IMR-90 (cell line): ENCODE data around the gene FAM171A1. TPM values are rescaled to one million over a fixed set of nuclear protein-coding genes. Genes with fewer than 3 reads are reported as not detected.

Experiments
- ATAC-seq: fragments of 200-7000 bp; cut with Tn5 transposase; 2 replicates; pipeline ENCODE4 v1.9.1; 2020; ENCODE audit warnings: low read depth, mild to moderate bottlenecking, moderate library complexity
- BruUV-seq: library from RNA; stranded (reverse); fragments of 400-500 nt; replicated peaks from 2 replicates; lab custom pipeline; 2021; lab: Mats Ljungman, UMichigan
- CTCF ChIA-PET: fragments of 300-600 bp; formaldehyde crosslinking; extraction: SDS; loops from one replicate; lab custom pipeline; 2021; ENCODE audit warnings: antibody characterized with exemption; lab: Yijun Ruan, JAX
- POLR2A ChIA-PET: fragments of 300-600 bp; sonication (Branson Sonifier 250); formaldehyde crosslinking; loops from one replicate; lab custom pipeline; 2022; ENCODE audit warnings: antibody characterized with exemption; ENCODE audit not compliant: unreplicated experiment; lab: Charles Lee
- DNase-seq: peaks from one replicate; pipeline ENCODE4 v3.0.0; 2013
- H2AFZ ChIP-seq: replicated peaks from 2 replicates; pipeline ENCODE3; 2013; ENCODE audit warnings: low read length, mild to moderate bottlenecking; ENCODE audit not compliant: poor library complexity
- H2AK5ac ChIP-seq: 2 replicates; pipeline ENCODE4 v1.6.1; 2013; ENCODE audit warnings: low read depth, low read length, inconsistent platforms
- H2AK9ac ChIP-seq: replicated peaks from 2 replicates; pipeline ENCODE3; 2013; ENCODE audit warnings: mild to moderate bottlenecking, low read depth, low read length, moderate library complexity; ENCODE audit not compliant: poor library complexity
- H2BK120ac ChIP-seq: 2 replicates; pipeline ENCODE4 v1.6.1; 2013; ENCODE audit warnings: low read depth, low read length, inconsistent platforms
- H2BK15ac ChIP-seq: 3 replicates; pipeline ENCODE4 v1.6.1; 2013; ENCODE audit warnings: low read depth, low read length, inconsistent platforms
- H2BK20ac ChIP-seq: 2 replicates; pipeline ENCODE4 v1.6.1; 2013; ENCODE audit warnings: low read depth, mild to moderate bottlenecking, inconsistent platforms, low read length, moderate library complexity
- H2BK5ac ChIP-seq: 2 replicates; pipeline ENCODE4 v1.6.1; 2013; ENCODE audit warnings: mild to moderate bottlenecking, low read depth, low read length, inconsistent platforms; ENCODE audit not compliant: poor library complexity, severe bottlenecking
- H3K14ac ChIP-seq: replicated peaks from 2 replicates; pipeline ENCODE4 v1.6.1; 2013; ENCODE audit warnings: low read depth, low read length, inconsistent platforms
- H3K18ac ChIP-seq: 2 replicates; pipeline ENCODE4 v1.6.1; 2013; ENCODE audit warnings: low read depth, low read length, control low read depth
- H3K23ac ChIP-seq: 2 replicates; pipeline ENCODE4 v1.6.1; 2013; ENCODE audit warnings: low read depth, low read length, inconsistent platforms
- H3K27ac ChIP-seq: 2 replicates; pipeline ENCODE4 v1.5.1; 2013; ENCODE audit warnings: mild to moderate bottlenecking, control low read depth, low read length; ENCODE audit not compliant: insufficient read depth
- H3K27me3 ChIP-seq: 2 replicates; pipeline ENCODE4 v1.6.1; 2013; ENCODE audit warnings: low read length; ENCODE audit not compliant: control insufficient read depth, insufficient read depth
- H3K36me3 ChIP-seq: 2 replicates; pipeline ENCODE4 v1.6.1; 2013; ENCODE audit warnings: low read length, mixed read lengths; ENCODE audit not compliant: control insufficient read depth, insufficient read depth
- H3K4ac ChIP-seq: 2 replicates; pipeline ENCODE4 v1.6.1; 2013; ENCODE audit warnings: low read depth, low read length, inconsistent platforms
- H3K4me1 ChIP-seq: 2 replicates; pipeline ENCODE4 v1.6.1; 2013; ENCODE audit warnings: low read length, mixed read lengths; ENCODE audit not compliant: control insufficient read depth, insufficient read depth
- H3K4me2 ChIP-seq: 2 replicates; pipeline ENCODE4 v1.6.1; 2013; ENCODE audit warnings: low read depth, mild to moderate bottlenecking, control low read depth, low read length, moderate library complexity
- H3K4me3 ChIP-seq: 2 replicates; pipeline ENCODE4 v1.5.1; 2013; ENCODE audit warnings: low read depth, mild to moderate bottlenecking, control low read depth, low read length, moderate library complexity; ENCODE audit not compliant: insufficient read depth
- H3K56ac ChIP-seq: 2 replicates; pipeline ENCODE4 v1.6.1; 2013; ENCODE audit warnings: low read length, inconsistent platforms; ENCODE audit not compliant: insufficient read depth; ENCODE audit errors: extremely low read depth
- H3K79me1 ChIP-seq, 2 experiments: 2 replicates each; pipeline ENCODE4 v1.6.1; 2013; ENCODE audit warnings: low read length in 2 of 2, inconsistent platforms in 1 of 2, low read depth in 1 of 2
- H3K9ac ChIP-seq: 2 replicates; pipeline ENCODE4 v1.6.1; 2013; ENCODE audit warnings: low read depth, low read length, control low read depth
- H3K9me1 ChIP-seq: 2 replicates; pipeline ENCODE4 v1.6.1; 2013; ENCODE audit warnings: low read length, inconsistent platforms; ENCODE audit not compliant: insufficient read depth
- H3K9me3 ChIP-seq: 2 replicates; pipeline ENCODE4 v1.6.1; 2013; ENCODE audit warnings: low read length; ENCODE audit not compliant: control insufficient read depth, insufficient read depth
- H4K20me1 ChIP-seq: 2 replicates; pipeline ENCODE4 v1.6.1; 2013; ENCODE audit warnings: low read length, inconsistent platforms; ENCODE audit not compliant: insufficient read depth
- H4K5ac ChIP-seq: 2 replicates; pipeline ENCODE4 v1.6.1; 2013; ENCODE audit warnings: mild to moderate bottlenecking, low read depth, low read length, control low read depth
- H4K8ac ChIP-seq, 2 experiments: 2 replicates each; pipeline ENCODE4 v1.6.1; 2013; ENCODE audit warnings: low read depth in 2 of 2, low read length in 2 of 2, control low read depth in 1 of 2, inconsistent platforms in 1 of 2
- H4K91ac ChIP-seq: 2 replicates; pipeline ENCODE4 v1.6.1; 2013; ENCODE audit warnings: low read depth, low read length, inconsistent platforms; ENCODE audit not compliant: insufficient read depth
- MAZ ChIP-seq: IDR thresholded peaks from 2 replicates; pipeline ENCODE4 v1.6.1; 2012; ENCODE audit warnings: low read depth, mild to moderate bottlenecking, low read length, improper control_type of control experiment, moderate library complexity, borderline replicate concordance
- RFX5 ChIP-seq: IDR thresholded peaks from 2 replicates; pipeline ENCODE4 v1.8.0; 2012; ENCODE audit warnings: low read depth, mild to moderate bottlenecking, low read length, moderate library complexity
- WGBS, 2 experiments: methylation state at CpG; one replicate each; pipeline versions ENCODE4 v1.1.5 to v1.1.7; 2013; ENCODE audit warnings: missing lambda C conversion rate in 2 of 2; ENCODE audit not compliant: insufficient read length in 1 of 2; ENCODE audit errors: extremely low coverage in 2 of 2; 5-methylcytosine and 5-hydroxymethylcytosine counted together
- dilution Hi-C: fragments of 300-500 bp; cut with HindIII; formaldehyde crosslinking; loops from one replicate; pipeline ENCODE4 v1.14.3; 2018; ENCODE audit warnings: low sequenced_read_pairs; ENCODE audit not compliant: unreplicated experiment
- in situ Hi-C: fragments of 300-500 bp; cut with MboI; formaldehyde crosslinking; loops from 3 replicates; pipeline ENCODE4 v1.14.3; 2019; ENCODE audit warnings: low sequenced_read_pairs, inconsistent platforms, mixed read lengths
- intact Hi-C: fragments of 100-400 bp; cut with micrococcal nuclease; formaldehyde crosslinking; loops from 2 replicates; pipeline ENCODE4 v1.10.0; 2022
- polyA plus RNA-seq, 3 experiments: library from polyadenylated mRNA; depleted of rRNA; stranded (reverse); fragments of >200 nt; gene quantifications; 2 replicates each; pipeline ENCODE4 v1.2.3, GENCODE V29; 2012; ENCODE audit warnings: low replicate concordance in 1 of 3
- total RNA-seq: library from RNA; depleted of rRNA; stranded (reverse); fragments of >200 nt; gene quantifications from 2 replicates; pipeline ENCODE4 v1.2.3, GENCODE V29; 2012

Gene FAM171A1
- total and polyA plus RNA-seq, 2 of the 4 experiments (the other 2 are of a cell fraction) = 20.3 to 30.6 TPM

GRCh38 chr10:15166325-15166724 is 204.8 kb downstream of the FAM171A1 start:
- WGBS, 2 experiments = 60% methylated on average over 1 of the region's 2 CpGs; no CpG with 5 or more reads in 1 of the 2 experiments
- Histone ChIP-seq H4K8ac (no peak overlapping the region), H3K23ac (0 out of 2 replicates have a peak overlapping the region, but pooled peaks have one; percentile 73), H2BK5ac (no peak overlapping the region), H2AK5ac (no peak overlapping the region), H2BK20ac (no peak overlapping the region), H3K4ac (no peak overlapping the region), H2AFZ (no peak overlapping the region), H3K56ac (no peak overlapping the region), H3K18ac (no peak overlapping the region), H3K9ac (no peak overlapping the region), H4K91ac (no peak overlapping the region), H3K27ac (no peak overlapping the region), H3K4me1 (peaks cover 11% of the 10 kb centered on the region), H2BK120ac (no peak overlapping the region), H3K79me1 (peaks cover 16 to 37% of the 10 kb centered on the region in 2 experiments), H3K4me2 (no peak overlapping the region; the same call in 1 of the 2 replicates), H3K36me3 (no peaks in the 10 kb centered on the region), H3K14ac (peak overlapping the region; percentile 61; the same call in 1 of the 2 replicates), H3K9me1 (peaks cover 3% of the 10 kb centered on the region; the same call in 1 of the 2 replicates), H4K5ac (no peak overlapping the region), H3K9me3 (no peaks in the 10 kb centered on the region), H2AK9ac (no peak overlapping the region), H2BK15ac (no peak overlapping the region), H3K27me3 (no peaks in the 10 kb centered on the region), H3K4me3 (no peak overlapping the region), H4K20me1 (peaks cover 10% of the 10 kb centered on the region; the same call in 1 of the 2 replicates)
- ChIA-PET CTCF (no interaction called here), POLR2A (no interaction called here)
- no TSS peak for BruUV-seq
- ATAC-seq (no peak), DNase-seq (peak; percentile 31)
- intact Hi-C loops (loop anchor here (2.0 kb wide), 1 partner anchor 204 kb away; the partner anchor contains the start of gene FAM171A1), in situ Hi-C loops (no loop called here), dilution Hi-C loops (no loop called here)
- TF ChIP-seq RFX5 (no peak), MAZ (no peak)
